Measurements from ENCODE around the gene YBEY. TPM values are rescaled to one million over a fixed set of nuclear protein-coding genes. Genes with fewer than 3 reads are reported as not detected.
"Not testable (repeated sequence)": the region's sequence is repeated elsewhere in the genome, so short reads cannot be mapped to it uniquely, and the experiment has no call there.

Gene YBEY
- total RNA-seq, 2 experiments from 2014 or later: 14.4 to 14.8 TPM

DNA sequence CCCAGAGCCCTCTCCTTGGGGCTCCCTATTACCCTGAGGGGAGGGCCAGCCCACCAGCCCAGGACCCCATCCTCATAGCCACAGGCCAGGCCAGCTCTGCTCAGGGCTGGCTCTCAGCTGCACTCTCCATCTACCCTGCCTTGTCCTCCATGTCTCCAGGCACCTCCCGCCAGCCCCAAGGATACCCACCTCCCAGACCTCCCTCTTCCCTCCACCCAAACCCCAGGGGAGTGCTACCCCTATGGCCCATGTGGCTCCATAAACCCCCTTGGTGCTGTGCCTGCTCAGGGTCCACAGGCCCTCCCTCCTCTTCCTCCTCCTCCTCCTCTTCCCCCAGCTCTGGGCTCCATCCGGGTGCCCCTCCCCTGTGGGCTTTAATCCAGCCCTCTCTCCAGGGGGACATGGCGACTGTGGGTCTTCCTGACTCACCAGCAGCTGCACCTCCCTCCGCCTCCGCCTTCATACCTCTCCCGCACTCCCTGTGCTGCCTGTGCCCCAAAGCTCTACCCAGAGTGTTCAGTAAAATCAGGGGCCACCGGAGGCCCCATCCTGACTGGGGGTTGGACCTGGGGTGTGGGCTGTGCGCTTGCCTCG, 9.1 kb downstream of the YBEY start:
- DNase-seq: peak; percentile 16
- ChIA-PET CTCF (no interaction called here), POLR2A (interaction anchor here (0.7 to 2.4 kb wide), 2 partner anchors 10 to 30 kb away, joined by 3 to 8 read pairs; partner anchors contain the start of genes MCM3AP and YBEY)
- intact Hi-C loops (cut with micrococcal nuclease): no loop called here
- Mint-ChIP-seq H3K27ac (peak overlapping the region; percentile 42), H3K4me3 (no peak overlapping the region), H3K36me3 (peaks cover 25% of the 10 kb centered on the region), H3K9me3 (no peaks in the 10 kb centered on the region), H3K4me1 (ENCODE audit: low read depth) (peaks cover 14% of the 10 kb centered on the region), H3K27me3 (peaks cover 2% of the 10 kb centered on the region)

DNA sequence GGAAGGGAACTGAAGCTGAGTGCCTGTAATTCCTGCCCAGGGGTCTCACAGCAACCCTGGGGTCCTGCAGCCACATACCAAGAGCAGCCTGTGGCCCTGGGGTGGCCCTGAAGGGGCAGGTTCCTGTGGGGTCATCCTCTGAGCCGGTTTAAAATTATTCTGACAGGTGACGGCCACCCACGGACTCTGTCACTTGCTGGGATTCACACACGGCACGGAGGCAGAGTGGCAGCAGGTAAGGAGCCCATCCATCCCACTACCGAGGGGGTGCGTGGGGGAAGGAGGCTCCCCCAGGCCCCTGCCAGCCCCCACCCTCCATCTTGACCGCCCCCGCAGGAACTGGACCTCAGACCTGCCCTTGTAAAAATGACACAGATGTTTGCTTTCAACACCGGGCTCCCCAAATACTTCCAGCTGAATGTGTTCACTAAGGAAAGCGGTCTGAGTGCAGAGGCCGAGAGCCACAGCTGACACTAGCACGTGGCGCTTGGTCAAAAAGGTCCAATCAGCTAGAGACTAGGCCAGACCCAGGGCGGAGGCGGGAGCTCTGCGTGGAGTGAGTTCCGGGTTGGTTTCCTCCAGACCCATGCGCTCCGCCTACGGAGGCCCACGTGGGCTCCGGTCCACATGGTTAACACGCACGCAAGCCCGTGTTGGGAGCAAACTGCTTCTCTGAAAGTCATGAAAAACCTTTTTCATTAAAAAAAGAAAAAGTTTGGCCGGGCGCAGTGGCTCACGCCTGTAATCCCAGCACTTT, 10.0 kb downstream of the YBEY start:
- H3K27ac Mint-ChIP-seq: peak overlapping the region; percentile 80
- intact Hi-C loops (cut with micrococcal nuclease): no loop called here
- H3K9me3 Mint-ChIP-seq: no peaks in the 10 kb centered on the region
- peaks cover 11% of the 10 kb centered on the region for H3K4me1 Mint-ChIP-seq (ENCODE audit: low read depth)
- DNase-seq: peak; percentile 87
- H3K4me3 Mint-ChIP-seq: peak overlapping the region; percentile 59
- ChIA-PET POLR2A (interaction anchor here (2.4 to 3.0 kb wide), 2 partner anchors 11 to 26 kb away, joined by 8 to 13 read pairs; partner anchors contain the start of genes MCM3AP and YBEY), CTCF (interaction anchor here (0.9 to 2.0 kb wide), 2 partner anchors 29 to 153 kb away, joined by 3 to 9 read pairs; no protein-coding TSS in a partner anchor)
- peaks cover 25% of the 10 kb centered on the region for H3K36me3 Mint-ChIP-seq
- H3K27me3 Mint-ChIP-seq: peaks cover 2% of the 10 kb centered on the region

DNA sequence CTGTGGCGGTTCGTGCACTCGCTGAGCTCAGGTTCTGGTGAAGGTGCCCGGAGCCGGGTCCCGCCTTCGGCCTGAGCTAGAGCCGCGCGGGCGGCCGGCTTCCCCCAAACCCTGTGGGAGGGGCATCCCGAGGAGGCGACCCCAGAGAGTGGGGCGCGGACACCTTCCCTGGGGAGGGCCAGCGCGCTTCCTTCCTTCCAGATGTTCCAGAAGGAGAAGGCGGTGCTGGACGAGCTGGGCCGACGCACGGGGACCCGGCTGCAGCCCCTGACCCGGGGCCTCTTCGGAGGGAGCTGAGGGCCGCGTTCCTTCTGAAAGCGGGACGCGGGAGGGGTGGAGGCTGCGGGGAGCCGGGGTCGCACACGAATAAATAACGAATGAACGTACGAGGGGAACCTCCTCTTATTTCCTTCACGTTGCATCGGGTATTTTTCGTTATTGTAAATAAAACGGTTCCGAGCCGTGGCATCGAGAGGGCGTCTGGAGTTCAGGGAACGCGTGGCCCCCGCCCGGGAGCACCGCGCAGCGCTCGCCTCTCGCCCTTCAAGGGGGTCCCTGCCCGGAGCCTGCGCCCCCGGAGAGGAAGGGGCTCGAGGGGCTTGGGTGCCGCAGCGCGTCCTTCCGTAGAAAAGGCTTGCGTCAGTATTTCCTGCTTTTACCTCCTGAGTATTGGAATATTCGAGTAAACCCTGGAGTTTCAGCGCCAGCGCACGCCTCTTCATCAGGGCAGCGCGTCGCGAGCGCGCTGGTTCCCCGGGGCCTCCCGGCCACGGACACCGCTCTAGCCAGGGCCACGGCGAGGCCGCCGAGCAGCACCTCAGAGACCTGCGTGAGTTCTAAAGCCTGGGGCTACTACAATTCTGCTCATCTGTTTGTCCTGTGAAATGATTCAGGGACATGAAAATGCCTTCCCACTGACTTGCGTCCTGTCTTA, 11.5 kb downstream of the YBEY start:
- peaks cover 2% of the 10 kb centered on the region for H3K27me3 Mint-ChIP-seq
- intact Hi-C loops (cut with micrococcal nuclease): no loop called here
- peak; percentile 27 for DNase-seq
- peaks cover 17% of the 10 kb centered on the region for H3K36me3 Mint-ChIP-seq
- no peaks in the 10 kb centered on the region for H3K9me3 Mint-ChIP-seq
- H3K4me1 Mint-ChIP-seq (ENCODE audit: low read depth): peaks cover 11% of the 10 kb centered on the region
- CTCF ChIA-PET: interaction anchor here (0.8 to 2.0 kb wide), 2 partner anchors 28 to 154 kb away, joined by 3 to 9 read pairs; a partner anchor contains a TSS
- H3K27ac Mint-ChIP-seq: peak overlapping the region; percentile 33
- POLR2A ChIA-PET: interaction anchor here (2.4 to 3.0 kb wide), 2 partner anchors 12 to 25 kb away, joined by 8 to 13 read pairs; partner anchors contain the start of genes MCM3AP and YBEY
- H3K4me3 Mint-ChIP-seq: peak overlapping the region; percentile 64

DNA sequence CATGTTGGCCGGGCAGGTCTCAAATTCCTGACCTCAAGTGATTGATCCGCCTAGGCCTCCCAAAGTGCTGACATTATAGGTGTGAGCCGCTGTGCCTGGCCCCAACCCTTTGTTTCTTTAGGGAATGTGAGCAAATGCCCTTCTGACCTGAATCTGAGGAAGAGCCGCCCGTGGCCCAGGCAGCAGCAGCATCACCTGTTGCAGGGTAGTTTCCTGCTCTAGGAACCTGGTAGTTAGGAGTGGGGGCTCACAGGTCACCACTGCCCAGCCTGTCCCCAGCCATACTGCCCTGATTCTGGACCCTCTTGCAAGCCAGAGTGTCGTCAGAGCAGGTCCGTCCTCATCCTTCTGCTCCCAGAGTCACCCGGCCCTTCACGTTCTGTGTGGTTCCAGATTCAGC, 13.0 kb downstream of the YBEY start:
- peaks cover 2% of the 10 kb centered on the region for H3K27me3 Mint-ChIP-seq
- ChIA-PET CTCF (no interaction called here), POLR2A (no interaction called here)
- H3K4me1 Mint-ChIP-seq (ENCODE audit: low read depth): peaks cover 11% of the 10 kb centered on the region
- no peak overlapping the region for H3K27ac Mint-ChIP-seq
- H3K36me3 Mint-ChIP-seq: peaks cover 17% of the 10 kb centered on the region
- no peak for DNase-seq
- no peaks in the 10 kb centered on the region for H3K9me3 Mint-ChIP-seq
- intact Hi-C loops (cut with micrococcal nuclease): no loop called here
- no peak overlapping the region for H3K4me3 Mint-ChIP-seq

DNA sequence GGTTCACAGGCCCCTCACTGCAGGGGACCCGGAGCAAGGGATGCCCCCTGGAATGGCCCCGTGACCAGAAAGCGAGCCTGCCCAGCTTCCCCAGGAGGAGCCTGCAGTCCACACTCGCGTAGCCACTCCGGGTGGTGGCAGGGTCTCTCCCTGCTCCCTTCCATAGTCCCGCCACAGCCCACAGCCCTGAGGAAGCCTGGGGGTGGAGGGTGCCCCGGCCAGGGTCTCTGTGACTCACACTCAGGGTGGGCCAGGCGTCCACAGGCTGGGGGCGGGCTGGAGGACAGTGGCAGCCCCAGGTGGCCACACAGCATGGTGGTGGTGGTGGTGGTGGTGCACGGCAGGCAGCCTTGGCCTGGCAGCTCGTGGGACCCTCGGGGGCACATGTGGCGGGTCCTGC, 15.6 kb downstream of the YBEY start:
- POLR2A ChIA-PET: no interaction called here
- H3K36me3 Mint-ChIP-seq: peaks cover 24% of the 10 kb centered on the region
- H3K27me3 Mint-ChIP-seq: peaks cover 2% of the 10 kb centered on the region
- H3K27ac Mint-ChIP-seq: no peak overlapping the region
- DNase-seq: no peak
- no peak overlapping the region for H3K4me3 Mint-ChIP-seq
- CTCF ChIA-PET: no interaction called here
- H3K9me3 Mint-ChIP-seq: no peaks in the 10 kb centered on the region
- H3K4me1 Mint-ChIP-seq (ENCODE audit: low read depth): peaks cover 4% of the 10 kb centered on the region
- intact Hi-C loops (cut with micrococcal nuclease): no loop called here

DNA sequence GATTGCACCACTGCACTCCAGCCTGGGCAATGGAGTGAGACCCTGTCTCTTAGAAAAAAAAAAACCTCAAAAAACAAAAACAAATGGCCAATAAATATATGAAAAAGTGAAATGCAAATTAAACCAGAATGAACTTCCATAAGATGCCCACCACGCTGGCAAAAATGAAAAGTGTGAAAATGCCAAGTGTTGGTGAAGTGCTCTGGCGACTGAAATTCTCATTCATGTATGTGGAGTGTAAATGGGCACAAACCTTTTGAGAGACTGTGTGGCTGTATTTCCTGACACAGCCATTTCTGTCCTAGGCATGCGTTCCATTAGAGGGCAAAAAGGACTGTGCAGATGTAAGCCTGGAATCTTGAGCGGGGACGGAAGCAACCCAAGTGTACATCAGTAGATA, 18.3 kb downstream of the YBEY start:
- Mint-ChIP-seq H3K36me3 (peaks cover 27% of the 10 kb centered on the region), H3K4me1 (ENCODE audit: low read depth) (no peaks in the 10 kb centered on the region), H3K9me3 (no peaks in the 10 kb centered on the region), H3K4me3 (no peak overlapping the region), H3K27ac (no peak overlapping the region), H3K27me3 (no peaks in the 10 kb centered on the region)
- ChIA-PET CTCF (no interaction called here), POLR2A (no interaction called here)
- intact Hi-C loops (cut with micrococcal nuclease): no loop called here
- no peak for DNase-seq

DNA sequence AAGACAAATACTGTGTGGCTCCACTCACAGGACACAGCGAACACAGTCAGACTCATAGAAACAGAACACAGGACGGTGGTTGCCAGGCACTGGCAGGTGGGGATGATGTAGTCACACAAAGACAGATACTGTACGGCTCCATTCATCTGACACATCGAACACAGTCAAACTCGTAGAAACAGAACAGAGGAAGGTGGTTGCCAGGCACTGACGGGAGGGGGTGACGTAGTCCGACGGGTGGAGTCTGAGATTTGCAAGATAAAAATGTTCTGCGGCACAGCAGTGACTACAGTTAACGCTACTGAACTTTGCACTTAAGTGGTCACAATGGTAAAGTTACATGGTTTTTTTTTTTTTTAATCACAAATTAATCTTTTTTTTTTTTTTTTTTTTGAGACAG, 18.8 kb downstream of the YBEY start:
- ChIA-PET POLR2A (no interaction called here), CTCF (no interaction called here)
- Mint-ChIP-seq H3K27me3 (no peaks in the 10 kb centered on the region), H3K9me3 (no peaks in the 10 kb centered on the region), H3K27ac (no peak overlapping the region), H3K4me3 (no peak overlapping the region), H3K4me1 (ENCODE audit: low read depth) (no peaks in the 10 kb centered on the region), H3K36me3 (peaks cover 22% of the 10 kb centered on the region)
- DNase-seq: peak; percentile 20
- intact Hi-C loops (cut with micrococcal nuclease): no loop called here

DNA sequence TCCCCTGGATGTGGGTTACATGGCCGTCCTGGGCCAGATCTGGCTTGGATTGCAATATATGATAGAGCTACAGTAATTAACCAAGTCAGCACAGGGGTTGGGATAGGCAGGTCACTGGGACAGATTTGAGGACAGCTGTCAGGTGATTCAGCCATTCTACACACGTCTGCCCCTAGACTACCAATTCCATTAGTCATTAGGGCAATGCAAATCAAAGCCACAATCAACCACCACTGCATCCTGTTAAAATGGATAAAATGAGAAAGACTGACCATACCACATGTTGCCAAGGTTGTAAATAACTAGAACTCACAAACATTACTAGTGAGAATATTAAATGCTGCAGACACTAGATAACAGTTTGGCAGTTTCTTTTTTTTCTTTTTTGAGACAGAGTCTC, 21.5 kb downstream of the YBEY start:
- POLR2A ChIA-PET: no interaction called here
- no peak overlapping the region for H3K27ac Mint-ChIP-seq
- DNase-seq: no peak
- H3K4me1 Mint-ChIP-seq (ENCODE audit: low read depth): no peaks in the 10 kb centered on the region
- no peak overlapping the region for H3K4me3 Mint-ChIP-seq
- CTCF ChIA-PET: no interaction called here
- intact Hi-C loops (cut with micrococcal nuclease): no loop called here
- no peaks in the 10 kb centered on the region for H3K27me3 Mint-ChIP-seq
- H3K9me3 Mint-ChIP-seq: no peaks in the 10 kb centered on the region
- H3K36me3 Mint-ChIP-seq: peaks cover 26% of the 10 kb centered on the region

DNA sequence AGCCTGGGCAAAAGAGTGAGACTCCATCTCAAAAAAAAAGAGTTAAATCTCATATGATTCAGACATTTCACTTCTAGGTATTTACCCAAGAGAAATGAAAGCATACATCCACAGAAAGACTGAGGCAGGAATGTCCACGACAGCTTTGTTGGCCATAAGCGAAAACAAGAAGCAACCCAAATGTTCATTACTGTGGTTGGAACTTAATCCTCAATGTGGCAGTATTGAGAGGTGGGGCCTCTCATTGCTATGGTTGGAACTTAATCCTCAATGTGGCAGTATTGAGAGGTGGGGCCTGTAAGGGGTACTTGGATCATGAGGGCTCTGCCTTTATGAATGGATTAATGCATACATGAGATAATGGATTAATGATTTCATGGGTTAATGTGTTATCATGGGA, 22.3 kb downstream of the YBEY start:
- DNase-seq: no peak
- Mint-ChIP-seq H3K36me3 (peaks cover 30% of the 10 kb centered on the region), H3K4me1 (ENCODE audit: low read depth) (no peaks in the 10 kb centered on the region), H3K4me3 (no peak overlapping the region), H3K27me3 (no peaks in the 10 kb centered on the region), H3K27ac (no peak overlapping the region), H3K9me3 (no peaks in the 10 kb centered on the region)
- intact Hi-C loops (cut with micrococcal nuclease): no loop called here
- ChIA-PET POLR2A (no interaction called here), CTCF (no interaction called here)

DNA sequence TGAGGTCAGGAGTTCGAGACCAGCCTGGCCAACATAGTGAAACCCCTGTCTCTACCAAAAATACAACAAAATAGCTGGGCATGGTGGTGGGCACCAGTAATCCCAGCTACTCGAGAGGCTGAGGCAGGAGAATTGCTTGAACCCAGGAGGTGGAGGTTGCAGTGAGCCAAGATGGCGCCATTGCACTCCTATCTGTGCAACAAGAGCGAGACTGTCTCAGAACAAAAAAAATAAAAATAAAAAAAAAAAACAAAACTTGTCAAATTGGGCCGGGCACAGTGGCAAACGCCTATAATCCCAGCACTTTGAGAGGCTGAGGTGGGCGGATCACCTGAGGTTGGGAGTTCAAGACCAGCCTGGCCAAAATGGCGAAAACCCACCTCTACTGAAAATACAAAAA, 24.1 kb downstream of the YBEY start:
- H3K9me3 Mint-ChIP-seq; DNase-seq; H3K27ac Mint-ChIP-seq; intact Hi-C loops (cut with micrococcal nuclease); H3K4me1 Mint-ChIP-seq (ENCODE audit: low read depth); H3K27me3 Mint-ChIP-seq; H3K4me3 Mint-ChIP-seq; POLR2A ChIA-PET; CTCF ChIA-PET: not testable (repeated sequence)
- H3K36me3 Mint-ChIP-seq: peaks cover 26% of the 10 kb centered on the region

DNA sequence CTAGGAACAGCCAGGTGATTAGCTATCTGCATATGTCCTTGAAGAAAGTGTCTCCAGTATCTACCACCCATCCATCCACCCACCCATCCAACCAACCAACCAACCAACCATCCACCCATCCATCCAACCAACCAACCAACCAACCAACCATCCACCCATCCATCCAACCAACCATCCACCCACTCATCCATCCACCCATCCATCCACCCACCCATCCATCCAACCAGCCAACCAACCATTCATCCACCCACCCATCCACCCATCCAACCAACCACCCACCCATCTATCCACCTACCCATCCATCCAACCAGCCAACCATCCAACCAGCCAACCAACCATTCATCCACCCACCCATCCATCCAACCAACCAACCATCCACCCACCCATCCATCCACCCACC, 25.4 kb downstream of the YBEY start:
- Mint-ChIP-seq H3K27me3 (no peaks in the 10 kb centered on the region), H3K4me1 (ENCODE audit: low read depth) (no peaks in the 10 kb centered on the region), H3K4me3 (no peak overlapping the region), H3K27ac (no peak overlapping the region), H3K36me3 (peaks cover 26% of the 10 kb centered on the region), H3K9me3 (no peaks in the 10 kb centered on the region)
- no peak for DNase-seq
- POLR2A ChIA-PET: no interaction called here
- CTCF ChIA-PET: no interaction called here
- intact Hi-C loops (cut with micrococcal nuclease): no loop called here

DNA sequence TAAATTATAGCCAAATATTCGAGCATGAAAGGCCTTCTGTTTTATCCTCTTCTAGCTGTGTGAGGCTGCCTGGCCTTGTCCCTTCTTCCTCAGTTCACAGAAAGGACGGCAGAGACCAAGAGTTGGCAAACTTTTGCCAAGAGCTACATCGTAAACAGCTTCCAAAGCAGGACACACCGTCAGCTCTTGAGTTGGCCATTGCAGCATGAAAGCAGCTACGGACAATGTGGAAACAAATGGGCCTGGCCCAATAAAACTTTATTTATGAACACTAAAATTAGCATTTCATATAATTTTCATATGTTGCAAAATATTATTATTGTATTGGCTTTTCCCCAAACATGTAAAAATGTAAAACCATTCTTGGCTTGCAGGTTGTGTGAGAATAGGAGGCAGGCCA, 26.8 kb downstream of the YBEY start:
- DNase-seq: no peak
- intact Hi-C loops (cut with micrococcal nuclease): no loop called here
- ChIA-PET POLR2A (no interaction called here), CTCF (no interaction called here)
- H3K4me3 Mint-ChIP-seq: no peak overlapping the region
- no peak overlapping the region for H3K27ac Mint-ChIP-seq
- H3K9me3 Mint-ChIP-seq: no peaks in the 10 kb centered on the region
- H3K4me1 Mint-ChIP-seq (ENCODE audit: low read depth): no peaks in the 10 kb centered on the region
- H3K36me3 Mint-ChIP-seq: peaks cover 19% of the 10 kb centered on the region
- no peaks in the 10 kb centered on the region for H3K27me3 Mint-ChIP-seq
